ENCODE measurements around the gene TNIK. TPM values are rescaled to one million over a fixed set of nuclear protein-coding genes. Genes with fewer than 3 reads are reported as not detected.

TNIK gene
- total and polyA plus RNA-seq, 8 donors: 2.1 to 40.2 (median 10.1) TPM

DNA sequence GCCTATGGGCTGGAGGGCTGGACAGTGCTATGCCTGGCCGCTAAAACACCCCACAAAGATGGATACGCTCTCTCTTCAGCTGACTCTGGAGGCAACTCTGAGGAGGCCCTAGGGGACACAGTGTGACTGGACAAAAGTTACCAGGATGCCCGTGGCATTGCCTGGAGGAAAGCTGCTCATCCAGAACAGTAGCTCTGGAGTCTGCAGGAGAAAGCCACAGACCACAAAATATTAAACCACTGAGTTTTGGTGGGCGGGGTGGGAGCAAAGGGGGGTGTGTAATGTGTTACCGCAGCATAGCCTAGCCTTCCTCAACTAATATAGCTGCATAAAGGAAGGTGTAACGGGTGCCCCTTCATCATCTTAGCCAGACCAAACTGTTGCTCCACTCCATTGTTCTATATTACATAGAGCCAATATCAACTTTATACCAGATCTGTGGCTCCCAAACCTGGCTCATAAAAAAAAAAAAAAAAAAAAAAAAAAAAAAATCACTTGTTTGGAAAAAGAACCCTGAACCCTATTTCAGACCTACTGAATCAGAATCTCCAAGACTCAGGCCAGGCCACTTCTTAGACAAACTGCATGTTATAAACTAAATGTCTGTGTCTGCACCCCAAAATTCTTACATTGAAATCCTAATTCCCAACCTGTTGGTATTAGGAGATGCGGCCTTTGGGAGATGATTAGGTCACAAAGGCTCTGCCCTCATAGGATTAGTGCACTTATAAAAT, 132.6 kb downstream of the TNIK start:
- no peak for TF ChIP-seq EP300 (IDR thresholded peaks at IDR 0.05)
- Histone ChIP-seq H3K27me3 (no peaks in the 10 kb centered on the region), H3K9me3 (no peaks in the 10 kb centered on the region), H3K4me3 (no peak overlapping the region), H3K4me1 (peaks cover 7 to 46% (median 22%) of the 10 kb centered on the region in 4 donors), H3K27ac (no peak overlapping the region), H3K36me3 (no peaks in the 10 kb centered on the region)
- no peak for DNase-seq
- 86 to 95% (median 94%) methylated on average over 5 to 7 of the region's 7 CpGs for WGBS, 5 donors
- intact Hi-C loops (cut with DNase I; ENCODE audit: low total_unique reads): no loop called here

DNA sequence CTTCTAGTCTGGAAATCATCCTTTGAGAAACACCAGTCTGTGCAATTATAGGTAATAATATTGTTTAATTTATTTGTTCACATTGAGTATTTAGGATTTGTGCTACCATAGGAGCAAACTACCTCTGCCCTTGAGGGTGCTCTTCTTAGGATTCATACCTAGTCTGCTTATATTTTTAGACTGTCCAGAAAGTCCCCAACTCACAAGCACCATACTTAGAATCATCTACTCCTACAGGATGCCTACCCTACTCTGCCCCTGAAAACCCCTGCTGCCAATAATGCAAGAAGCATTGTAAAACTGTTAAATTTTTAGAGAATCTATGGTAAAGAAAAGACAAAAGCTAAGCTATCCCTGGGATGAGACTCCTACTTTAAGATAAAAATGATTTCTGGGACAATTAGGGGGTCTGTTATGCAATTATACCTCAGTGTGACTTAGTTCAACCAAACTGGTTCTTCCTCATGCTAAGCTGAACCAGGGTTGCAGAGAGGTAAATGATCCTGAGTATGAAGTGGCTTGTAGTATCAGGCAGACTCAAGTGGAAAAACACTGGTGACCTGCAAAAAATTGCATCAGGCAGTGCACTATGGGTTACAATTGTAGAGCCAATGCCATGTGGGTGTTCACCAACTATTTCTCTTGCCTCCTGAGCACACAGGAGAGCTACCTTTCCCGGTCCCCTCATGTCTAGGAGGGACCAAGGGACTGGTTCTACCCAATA, 133.3 kb downstream of the TNIK start:
- WGBS, 5 donors: 87 to 100% (median 93%) methylated on average over 1 of the region's 1 CpG; no CpG with 5 or more reads in 1 of the 5 donors

DNA sequence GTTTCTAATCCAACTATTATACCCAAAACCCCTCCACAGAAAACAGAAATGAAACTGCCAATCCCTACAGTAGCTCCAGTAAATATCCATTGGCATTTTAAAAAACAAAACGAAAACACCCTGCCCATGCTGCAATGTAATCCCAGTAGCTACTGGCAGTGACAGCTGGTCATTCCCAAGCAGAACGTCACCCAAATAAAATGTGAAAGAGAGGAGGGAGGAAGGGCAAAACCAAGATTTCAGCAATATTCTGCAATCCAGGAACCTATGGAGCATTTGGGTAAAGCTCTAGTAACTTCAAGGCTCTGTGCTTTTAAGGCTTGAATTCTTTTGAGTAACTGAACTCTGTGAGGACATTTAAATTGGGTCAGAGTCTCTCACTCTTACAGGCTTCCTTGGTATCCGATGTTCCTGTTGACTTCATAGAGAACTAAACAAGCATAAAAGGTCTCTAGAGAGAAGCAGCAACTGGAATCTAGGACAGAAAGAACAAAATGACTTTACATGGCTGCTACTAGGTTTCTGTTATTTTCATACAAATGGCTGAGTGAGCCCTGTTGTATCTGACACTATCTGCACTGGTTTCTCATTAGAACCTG, 136.2 kb downstream of the TNIK start:
- 53 to 79% (median 71%) methylated on average over 3 of the region's 3 CpGs for WGBS, 5 donors
- TF ChIP-seq POLR2AphosphoS5 (IDR thresholded peaks at IDR 0.05) (peak in 1 of 3 donors; percentile 25), POLR2A (IDR thresholded peaks at IDR 0.05) (no peak), EP300 (IDR thresholded peaks at IDR 0.05) (no peak)
- TF ChIP-seq, protein P1, sequence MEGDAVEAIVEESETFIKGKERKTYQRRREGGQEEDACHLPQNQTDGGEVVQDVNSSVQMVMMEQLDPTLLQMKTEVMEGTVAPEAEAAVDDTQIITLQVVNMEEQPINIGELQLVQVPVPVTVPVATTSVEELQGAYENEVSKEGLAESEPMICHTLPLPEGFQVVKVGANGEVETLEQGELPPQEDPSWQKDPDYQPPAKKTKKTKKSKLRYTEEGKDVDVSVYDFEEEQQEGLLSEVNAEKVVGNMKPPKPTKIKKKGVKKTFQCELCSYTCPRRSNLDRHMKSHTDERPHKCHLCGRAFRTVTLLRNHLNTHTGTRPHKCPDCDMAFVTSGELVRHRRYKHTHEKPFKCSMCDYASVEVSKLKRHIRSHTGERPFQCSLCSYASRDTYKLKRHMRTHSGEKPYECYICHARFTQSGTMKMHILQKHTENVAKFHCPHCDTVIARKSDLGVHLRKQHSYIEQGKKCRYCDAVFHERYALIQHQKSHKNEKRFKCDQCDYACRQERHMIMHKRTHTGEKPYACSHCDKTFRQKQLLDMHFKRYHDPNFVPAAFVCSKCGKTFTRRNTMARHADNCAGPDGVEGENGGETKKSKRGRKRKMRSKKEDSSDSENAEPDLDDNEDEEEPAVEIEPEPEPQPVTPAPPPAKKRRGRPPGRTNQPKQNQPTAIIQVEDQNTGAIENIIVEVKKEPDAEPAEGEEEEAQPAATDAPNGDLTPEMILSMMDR (IDR thresholded peaks at IDR 0.05): no peak
- H3K27ac ChIP-seq: peak overlapping the region in 4 of 5 donors; percentile 5 to 47 (median 36)
- no peaks in the 10 kb centered on the region for H3K36me3 ChIP-seq
- H3K4me3 ChIP-seq: no peak overlapping the region
- H3K9me3 ChIP-seq: no peaks in the 10 kb centered on the region
- no peak for DNase-seq
- H3K27me3 ChIP-seq: no peaks in the 10 kb centered on the region
- intact Hi-C loops (cut with DNase I; ENCODE audit: low total_unique reads): no loop called here
- peaks cover 6 to 58% (median 23%) of the 10 kb centered on the region in 4 donors for H3K4me1 ChIP-seq

More for the DNA sequence above, 133.3 kb downstream of the TNIK start:
- Histone ChIP-seq H3K4me3 (no peak overlapping the region), H3K27me3 (no peaks in the 10 kb centered on the region), H3K4me1 (peaks cover 7 to 49% (median 23%) of the 10 kb centered on the region in 4 donors), H3K27ac (no peak overlapping the region), H3K9me3 (no peaks in the 10 kb centered on the region), H3K36me3 (no peaks in the 10 kb centered on the region)
- TF ChIP-seq, protein P1 (IDR thresholded peaks at IDR 0.05): no peak
- TF ChIP-seq EP300 (IDR thresholded peaks at IDR 0.05) (no peak), POLR2AphosphoS5 (IDR thresholded peaks at IDR 0.05) (no peak), POLR2A (IDR thresholded peaks at IDR 0.05) (no peak)
- intact Hi-C loops (cut with DNase I; ENCODE audit: low total_unique reads): no loop called here
- no peak for DNase-seq

DNA sequence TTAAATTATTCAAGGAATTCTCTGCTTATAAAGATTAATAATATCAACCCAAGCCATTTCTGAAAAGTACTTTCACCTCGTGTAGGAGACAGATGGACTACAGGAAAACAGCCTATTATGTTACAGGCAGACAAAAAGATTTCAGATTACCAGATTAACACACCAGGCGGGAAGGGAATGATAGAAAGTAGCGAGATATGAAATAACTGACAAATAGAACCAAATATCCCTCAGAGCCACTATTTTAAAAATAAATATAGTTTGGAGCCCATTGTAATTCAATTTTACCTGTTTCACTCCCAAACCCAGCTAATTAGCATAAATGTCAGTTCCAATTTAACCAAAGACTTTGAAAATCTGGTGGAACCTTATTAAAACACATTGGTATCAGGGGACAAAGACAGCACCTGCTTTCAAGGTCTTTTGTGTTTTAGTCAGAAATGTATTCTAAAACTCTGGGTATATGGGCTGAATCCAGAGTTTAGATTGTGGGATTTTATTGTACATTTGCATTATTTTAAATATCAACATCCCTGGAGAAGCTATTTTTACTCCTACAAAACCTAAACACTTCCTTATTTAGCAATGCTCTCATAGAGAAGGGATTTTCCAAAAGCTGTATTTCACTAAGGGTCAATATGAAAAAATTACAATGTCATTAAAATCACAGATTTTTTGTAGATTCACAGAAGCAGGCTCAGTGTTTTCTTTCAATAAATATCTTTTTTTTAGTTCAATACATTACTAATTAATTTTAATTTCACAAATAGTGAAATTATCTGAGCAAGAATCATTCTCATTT, 138.4 kb downstream of the TNIK start:
- H3K27ac ChIP-seq: peak overlapping the region in 1 of 5 donors; percentile 52
- no peak overlapping the region for H3K4me3 ChIP-seq
- no peaks in the 10 kb centered on the region for H3K27me3 ChIP-seq
- 49 to 74% (median 67%) methylated on average over 3 of the region's 3 CpGs for WGBS, 5 donors
- no peaks in the 10 kb centered on the region for H3K9me3 ChIP-seq
- no peak for DNase-seq
- TF ChIP-seq EP300 (IDR thresholded peaks at IDR 0.05) (no peak), POLR2A (IDR thresholded peaks at IDR 0.05) (no peak), POLR2AphosphoS5 (IDR thresholded peaks at IDR 0.05) (no peak)
- TF ChIP-seq, protein P1 (IDR thresholded peaks at IDR 0.05): no peak
- H3K4me1 ChIP-seq: peaks cover 0 to 48% (median 15%) of the 10 kb centered on the region in 4 donors
- intact Hi-C loops (cut with DNase I; ENCODE audit: low total_unique reads): no loop called here
- no peaks in the 10 kb centered on the region for H3K36me3 ChIP-seq

All from stomach (tissue), 9 donors.